ENCODE measurements around the gene SSPN.

DNA sequence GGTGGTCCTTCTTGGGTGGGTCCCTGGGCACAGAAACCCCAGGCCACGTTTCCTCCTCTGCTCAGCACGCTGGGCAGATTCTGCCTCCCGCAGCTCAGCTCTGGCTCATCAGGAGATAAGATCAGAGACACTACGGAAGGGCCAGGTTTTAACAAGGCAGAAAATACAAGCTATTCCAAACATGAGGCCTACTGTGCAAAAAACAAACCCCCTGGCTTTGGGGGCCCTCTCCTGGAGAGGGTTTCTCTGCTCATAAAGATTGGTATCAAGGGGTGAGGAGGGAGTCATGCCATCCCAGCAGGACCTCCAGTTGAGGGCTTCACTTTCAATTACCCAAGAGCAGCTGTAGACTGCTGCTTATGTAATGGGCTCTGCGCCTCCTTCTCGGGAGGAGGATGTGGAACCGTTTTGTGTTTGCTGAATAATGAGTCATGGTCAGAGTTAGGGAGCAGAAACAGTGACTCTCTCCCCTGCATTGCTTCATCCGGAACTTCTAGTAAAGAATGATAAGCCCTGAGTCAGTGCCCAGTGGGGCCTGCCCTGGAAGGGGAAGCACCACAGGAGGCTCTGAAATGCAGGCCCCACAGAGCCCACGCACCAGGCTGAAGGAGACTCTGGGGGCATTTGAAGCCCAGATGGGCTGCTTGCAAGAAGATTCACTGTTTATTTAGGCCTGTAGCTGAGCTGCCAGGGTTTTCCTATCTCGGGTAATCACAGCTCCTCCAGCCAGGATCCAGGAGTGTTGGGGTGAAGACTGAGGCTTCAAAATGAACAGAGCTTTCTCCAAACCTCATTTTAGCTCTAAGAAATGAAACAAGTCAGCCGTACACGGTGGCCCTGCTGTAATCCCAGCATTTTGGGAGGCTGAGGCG is 79.3 kb downstream of the SSPN start:
- TF ChIP-seq CTCF (conservative IDR thresholded peaks at IDR 0.05; ENCODE audit: low read depth, low read length) (peak; percentile 83), EZH2 (IDR thresholded peaks at IDR 0.05; ENCODE audit: low read length, unreplicated experiment) (no peak), EZH2phosphoT487 (IDR thresholded peaks at IDR 0.05; ENCODE audit: borderline replicate concordance, low read length) (0 out of 2 replicates have a peak, but pooled peaks have one; percentile 53)
